ENCODE measurements around the gene RNFT1. TPM values are rescaled to one million over a fixed set of nuclear protein-coding genes. Genes with fewer than 3 reads are reported as not detected.
"Not testable (repeated sequence)": the region's sequence is repeated elsewhere in the genome, so short reads cannot be mapped to it uniquely, and the experiment has no call there.

Gene RNFT1
- 10 to 100 TPM; 15.4 to 36.1 (median 21.3) TPM for polyA plus RNA-seq
- long read RNA-seq, donor 1, result 0 reads
- long read RNA-seq, donor 2, partial matches to known transcripts, result 0 of 5 reads
- long read RNA-seq, donor 2, other reads (novel, unspliced or antisense), result 0 of 5 reads
- long read RNA-seq, donor 3, partial matches to known transcripts, result 0 of 6 reads
- long read RNA-seq, donor 3, other reads (novel, unspliced or antisense), result 0 of 6 reads
- long read RNA-seq, donor 4, result 0 reads
- long read RNA-seq, donor 5, result 0 reads
- long read RNA-seq, donor 6, transcript RNFT1-201 (9 exons, 2,101 nt), result major isoform, 12 of 12 reads
- long read RNA-seq, donor 6, partial matches to known transcripts, result 0 of 12 reads
- long read RNA-seq, donor 6, other reads (novel, unspliced or antisense), result 0 of 12 reads
- long read RNA-seq, donor 7, partial matches to known transcripts, result 6 of 12 reads
- long read RNA-seq, donor 7, other reads (novel, unspliced or antisense), result 0 of 12 reads
- long read RNA-seq, donor 8, result 0 reads
- long read RNA-seq, donor 9, result 0 reads
- long read RNA-seq, donor 10, transcript RNFT1-201 (9 exons, 2,101 nt), result major isoform, 7 of 18 reads
- long read RNA-seq, donor 10, partial matches to known transcripts, result 6 of 18 reads
- long read RNA-seq, donor 10, other reads (novel, unspliced or antisense), result 0 of 18 reads

GRCh38 chr17:59964482-59965328, at the start of gene RNFT1:
Gene RNFT1, minus strand, starts transcription at chr17:59964740. Its CDS starts 77 bp downstream, at chr17:59964663.
- Histone ChIP-seq H3K27me3 (ENCODE audit: control insufficient read depth in 3 of 3, insufficient read depth in 3 of 3, low read length in 3 of 3) (no peaks in the 10 kb centered on the region), H3K36me3 (ENCODE audit: control insufficient read depth in 3 of 3, insufficient read depth in 2 of 3, low read depth in 1 of 3, low read length in 3 of 3) (peaks cover 0 to 4% (median 0%) of the 10 kb centered on the region in 3 donors), H3K9me3 (ENCODE audit: control insufficient read depth in 2 of 2, insufficient read depth in 1 of 2, low read depth in 1 of 2, low read length in 1 of 2) (no peaks in the 10 kb centered on the region), H3K4me3 (ENCODE audit: low read depth in 1 of 3, low read length in 3 of 3) (peak within 1 kb of the TSS; percentile 91 to 96 (median 91)), H3K27ac (ENCODE audit: low read depth in 1 of 3, low read length in 2 of 3) (peak within 1 kb of the TSS; percentile 93 to 97 (median 94)), H3K4me1 (ENCODE audit: control insufficient read depth in 3 of 3, insufficient read depth in 2 of 3, low read depth in 1 of 3, low read length in 2 of 3) (peaks cover 0 to 11% (median 0%) of the 10 kb centered on the region in 3 donors)
- DNase-seq, result peak; percentile 90 to 96
- 1 to 2% (median 2%) methylated on average over 63 to 67 of the region's 67 CpGs for WGBS, 3 donors
- FAIRE-seq, result no peak

DNA sequence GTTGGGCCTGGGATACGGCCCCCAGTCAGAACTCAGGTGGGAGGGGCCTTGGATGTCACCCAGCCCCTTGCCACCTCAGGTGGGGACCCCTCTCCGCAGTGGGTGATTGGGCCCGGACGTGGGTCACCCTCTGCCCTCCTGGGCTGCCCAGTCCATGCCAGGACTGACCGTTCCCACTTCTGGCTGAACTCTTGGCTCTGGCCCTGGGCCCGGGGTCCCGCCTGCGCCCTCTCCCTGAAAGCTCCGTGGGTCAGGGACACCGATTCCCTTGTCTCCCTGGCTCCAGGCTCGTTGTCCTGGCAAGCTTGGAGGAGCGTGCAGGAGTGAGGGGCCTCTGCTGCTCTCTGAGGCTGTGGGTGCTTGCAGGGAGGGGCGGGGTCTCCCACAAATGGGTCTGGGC, 44.8 kb upstream of the RNFT1 start:
- not testable (repeated sequence) for FAIRE-seq

GRCh38 chr17:60008377-60008776, 43.8 kb upstream of the RNFT1 start:
- WGBS, 3 donors, result 0 to 77% (median 47%) methylated on average over 3 to 8 of the region's 16 CpGs
- not testable (repeated sequence) for H3K4me3 ChIP-seq (ENCODE audit: low read depth in 1 of 3, low read length in 3 of 3); H3K36me3 ChIP-seq (ENCODE audit: control insufficient read depth in 3 of 3, insufficient read depth in 2 of 3, low read depth in 1 of 3, low read length in 3 of 3); H3K27me3 ChIP-seq (ENCODE audit: control insufficient read depth in 3 of 3, insufficient read depth in 3 of 3, low read length in 3 of 3); H3K9me3 ChIP-seq (ENCODE audit: control insufficient read depth in 2 of 2, insufficient read depth in 1 of 2, low read depth in 1 of 2, low read length in 1 of 2); FAIRE-seq; H3K27ac ChIP-seq (ENCODE audit: low read depth in 1 of 3, low read length in 2 of 3); DNase-seq; H3K4me1 ChIP-seq (ENCODE audit: control insufficient read depth in 3 of 3, insufficient read depth in 2 of 3, low read depth in 1 of 3, low read length in 2 of 3)

More for the DNA sequence above, 44.8 kb upstream of the RNFT1 start:
- H3K4me3 ChIP-seq (ENCODE audit: low read depth in 1 of 3, low read length in 3 of 3); H3K27ac ChIP-seq (ENCODE audit: low read depth in 1 of 3, low read length in 2 of 3); H3K27me3 ChIP-seq (ENCODE audit: control insufficient read depth in 3 of 3, insufficient read depth in 3 of 3, low read length in 3 of 3); H3K4me1 ChIP-seq (ENCODE audit: control insufficient read depth in 3 of 3, insufficient read depth in 2 of 3, low read depth in 1 of 3, low read length in 2 of 3); DNase-seq; H3K9me3 ChIP-seq (ENCODE audit: control insufficient read depth in 2 of 2, insufficient read depth in 1 of 2, low read depth in 1 of 2, low read length in 1 of 2); H3K36me3 ChIP-seq (ENCODE audit: control insufficient read depth in 3 of 3, insufficient read depth in 2 of 3, low read depth in 1 of 3, low read length in 3 of 3): not testable (repeated sequence)
- 81 to 87% methylated on average over 5 to 6 of the region's 13 CpGs; no CpG with 5 or more reads in 1 of the 3 donors for WGBS, 3 donors

GRCh38 chr17:60006160-60006559, 41.6 kb upstream of the RNFT1 start:
- Histone ChIP-seq H3K9me3 (ENCODE audit: control insufficient read depth in 2 of 2, insufficient read depth in 1 of 2, low read depth in 1 of 2, low read length in 1 of 2) (no peaks in the 10 kb centered on the region), H3K4me1 (ENCODE audit: control insufficient read depth in 3 of 3, insufficient read depth in 2 of 3, low read depth in 1 of 3, low read length in 2 of 3) (no peaks in the 10 kb centered on the region), H3K36me3 (ENCODE audit: control insufficient read depth in 3 of 3, insufficient read depth in 2 of 3, low read depth in 1 of 3, low read length in 3 of 3) (no peaks in the 10 kb centered on the region), H3K27ac (ENCODE audit: low read depth in 1 of 3, low read length in 2 of 3) (no peak overlapping the region), H3K27me3 (ENCODE audit: control insufficient read depth in 3 of 3, insufficient read depth in 3 of 3, low read length in 3 of 3) (no peaks in the 10 kb centered on the region), H3K4me3 (ENCODE audit: low read depth in 1 of 3, low read length in 3 of 3) (no peak overlapping the region)
- FAIRE-seq (no peak), DNase-seq (no peak)
- WGBS, 3 donors, result 87 to 95% (median 94%) methylated on average over 13 of the region's 13 CpGs

- 67 to 79% (median 71%) methylated on average over 5 of the region's 5 CpGs for WGBS, 3 donors
Measured at GRCh38 chr17:60004561-60004960, 40.0 kb upstream of the RNFT1 start.

DNA sequence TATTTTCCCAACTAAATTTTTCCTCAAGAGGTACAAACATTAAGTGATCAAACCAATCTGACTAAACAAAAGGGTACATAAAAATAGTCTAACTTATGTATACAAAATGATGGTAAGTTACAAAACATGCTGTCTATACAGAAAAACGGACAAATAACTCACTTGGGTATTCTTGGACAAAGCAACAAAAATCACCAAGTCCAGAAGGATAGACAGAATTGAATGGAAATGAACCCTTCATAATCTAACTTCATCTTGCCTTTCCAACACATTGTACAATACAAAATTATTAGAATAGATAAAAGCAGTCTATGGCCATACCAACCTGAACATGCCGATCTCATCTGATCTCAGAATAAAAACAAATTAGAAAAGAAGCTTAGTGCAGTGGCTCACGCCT, 37.9 kb upstream of the RNFT1 start:
- not testable (repeated sequence) for FAIRE-seq; H3K27me3 ChIP-seq (ENCODE audit: control insufficient read depth in 3 of 3, insufficient read depth in 3 of 3, low read length in 3 of 3); DNase-seq; H3K4me3 ChIP-seq (ENCODE audit: low read depth in 1 of 3, low read length in 3 of 3); H3K9me3 ChIP-seq (ENCODE audit: control insufficient read depth in 2 of 2, insufficient read depth in 1 of 2, low read depth in 1 of 2, low read length in 1 of 2); H3K36me3 ChIP-seq (ENCODE audit: control insufficient read depth in 3 of 3, insufficient read depth in 2 of 3, low read depth in 1 of 3, low read length in 3 of 3); H3K27ac ChIP-seq (ENCODE audit: low read depth in 1 of 3, low read length in 2 of 3); H3K4me1 ChIP-seq (ENCODE audit: control insufficient read depth in 3 of 3, insufficient read depth in 2 of 3, low read depth in 1 of 3, low read length in 2 of 3)
- WGBS, 3 donors, result 85 to 96% (median 85%) methylated on average over 3 of the region's 3 CpGs

More at GRCh38 chr17:60004561-60004960, 40.0 kb upstream of the RNFT1 start:
- not testable (repeated sequence) for H3K4me3 ChIP-seq (ENCODE audit: low read depth in 1 of 3, low read length in 3 of 3); H3K27ac ChIP-seq (ENCODE audit: low read depth in 1 of 3, low read length in 2 of 3); H3K36me3 ChIP-seq (ENCODE audit: control insufficient read depth in 3 of 3, insufficient read depth in 2 of 3, low read depth in 1 of 3, low read length in 3 of 3); FAIRE-seq; DNase-seq; H3K9me3 ChIP-seq (ENCODE audit: control insufficient read depth in 2 of 2, insufficient read depth in 1 of 2, low read depth in 1 of 2, low read length in 1 of 2); H3K27me3 ChIP-seq (ENCODE audit: control insufficient read depth in 3 of 3, insufficient read depth in 3 of 3, low read length in 3 of 3); H3K4me1 ChIP-seq (ENCODE audit: control insufficient read depth in 3 of 3, insufficient read depth in 2 of 3, low read depth in 1 of 3, low read length in 2 of 3)

GRCh38 chr17:59996608-59997007, 32.1 kb upstream of the RNFT1 start:
- not testable (repeated sequence) for H3K9me3 ChIP-seq (ENCODE audit: control insufficient read depth in 2 of 2, insufficient read depth in 1 of 2, low read depth in 1 of 2, low read length in 1 of 2); FAIRE-seq; H3K4me3 ChIP-seq (ENCODE audit: low read depth in 1 of 3, low read length in 3 of 3); H3K36me3 ChIP-seq (ENCODE audit: control insufficient read depth in 3 of 3, insufficient read depth in 2 of 3, low read depth in 1 of 3, low read length in 3 of 3); H3K27ac ChIP-seq (ENCODE audit: low read depth in 1 of 3, low read length in 2 of 3); H3K4me1 ChIP-seq (ENCODE audit: control insufficient read depth in 3 of 3, insufficient read depth in 2 of 3, low read depth in 1 of 3, low read length in 2 of 3); DNase-seq; H3K27me3 ChIP-seq (ENCODE audit: control insufficient read depth in 3 of 3, insufficient read depth in 3 of 3, low read length in 3 of 3)
- 63 to 84% (median 66%) methylated on average over 2 of the region's 3 CpGs for WGBS, 3 donors

- DNase-seq; FAIRE-seq; H3K27me3 ChIP-seq (ENCODE audit: control insufficient read depth in 3 of 3, insufficient read depth in 3 of 3, low read length in 3 of 3); H3K27ac ChIP-seq (ENCODE audit: low read depth in 1 of 3, low read length in 2 of 3); H3K4me1 ChIP-seq (ENCODE audit: control insufficient read depth in 3 of 3, insufficient read depth in 2 of 3, low read depth in 1 of 3, low read length in 2 of 3); H3K9me3 ChIP-seq (ENCODE audit: control insufficient read depth in 2 of 2, insufficient read depth in 1 of 2, low read depth in 1 of 2, low read length in 1 of 2); H3K36me3 ChIP-seq (ENCODE audit: control insufficient read depth in 3 of 3, insufficient read depth in 2 of 3, low read depth in 1 of 3, low read length in 3 of 3); H3K4me3 ChIP-seq (ENCODE audit: low read depth in 1 of 3, low read length in 3 of 3): not testable (repeated sequence)
- WGBS, 3 donors, result 89 to 91% (median 90%) methylated on average over 6 of the region's 6 CpGs
Measured at GRCh38 chr17:59975166-59975565, 10.6 kb upstream of the RNFT1 start.
